ENCODE results near the gene RAB33B.

- no peak for TF ChIP-seq FOXK2 (IDR thresholded peaks at IDR 0.05)
- no peak for TF ChIP-seq SP1 (IDR thresholded peaks at IDR 0.05)
- no peak for TF ChIP-seq FOXA1 (IDR thresholded peaks at IDR 0.05)
- TF ChIP-seq LEF1 (IDR thresholded peaks at IDR 0.05; ENCODE audit: borderline replicate concordance), result no peak
- no peak for TF ChIP-seq BHLHE40 (IDR thresholded peaks at IDR 0.05; ENCODE audit: borderline replicate concordance)
- TF ChIP-seq SUZ12 (IDR thresholded peaks at IDR 0.05), result no peak
- no peak for TF ChIP-seq HDGF (IDR thresholded peaks at IDR 0.05; ENCODE audit: borderline replicate concordance)
- TF ChIP-seq CTBP1 (IDR thresholded peaks at IDR 0.05; ENCODE audit: borderline replicate concordance), result no peak
- TF ChIP-seq ZNF384 (IDR thresholded peaks at IDR 0.05), result no peak
- TF ChIP-seq TARDBP (IDR thresholded peaks at IDR 0.05), result no peak
- no peak for TF ChIP-seq FOXM1 (IDR thresholded peaks at IDR 0.05; ENCODE audit: borderline replicate concordance)
- TF ChIP-seq ELF4 (IDR thresholded peaks at IDR 0.05), result no peak
- TF ChIP-seq NFRKB (IDR thresholded peaks at IDR 0.05), result no peak
- TF ChIP-seq L3MBTL2 (conservative IDR thresholded peaks at IDR 0.05), result no peak
These were observed 17.8 kb upstream of the RAB33B start for GRCh38 chr4:139436122-139436521.

All from HEK293T (cell line).